ENCODE measurements around the gene SSMEM1.
"Not testable (repeated sequence)": the region's sequence is repeated elsewhere in the genome, so short reads cannot be mapped to it uniquely, and the experiment has no call there.

Gene SSMEM1

DNA sequence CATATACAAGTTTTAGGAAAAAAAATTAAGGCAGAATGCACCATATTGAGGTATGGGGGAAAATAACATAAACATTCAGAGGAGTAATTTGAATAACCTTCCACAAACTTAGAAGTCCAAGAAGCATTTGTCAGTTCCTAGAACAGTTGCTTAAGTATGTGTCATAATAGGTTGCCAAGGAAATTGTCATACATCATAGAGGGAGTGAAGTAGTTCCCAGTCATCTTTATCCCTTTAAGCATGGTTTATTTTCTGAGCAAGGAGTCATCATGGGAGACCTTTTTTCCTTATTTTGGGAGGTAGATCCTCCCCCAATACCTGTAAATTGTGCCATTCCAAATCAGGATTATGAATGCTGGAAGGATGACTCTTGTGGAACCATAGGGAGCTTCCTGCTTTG is at the start of gene SSMEM1:
SSMEM1 (plus strand) TSS at position 219 of the 400 bp plus-strand sequence; CDS start at position 270, 51 bp downstream.
- DNase-seq = no peak

- no peak for DNase-seq
Observed at GRCh38 chr7:130160023-130160422, 47.6 kb upstream of the SSMEM1 start.

GRCh38 chr7:130160455-130160854 is 47.2 kb upstream of the SSMEM1 start:
- no peak for DNase-seq

GRCh38 chr7:130162196-130162595 is 45.5 kb upstream of the SSMEM1 start:
- no peak for DNase-seq

DNA sequence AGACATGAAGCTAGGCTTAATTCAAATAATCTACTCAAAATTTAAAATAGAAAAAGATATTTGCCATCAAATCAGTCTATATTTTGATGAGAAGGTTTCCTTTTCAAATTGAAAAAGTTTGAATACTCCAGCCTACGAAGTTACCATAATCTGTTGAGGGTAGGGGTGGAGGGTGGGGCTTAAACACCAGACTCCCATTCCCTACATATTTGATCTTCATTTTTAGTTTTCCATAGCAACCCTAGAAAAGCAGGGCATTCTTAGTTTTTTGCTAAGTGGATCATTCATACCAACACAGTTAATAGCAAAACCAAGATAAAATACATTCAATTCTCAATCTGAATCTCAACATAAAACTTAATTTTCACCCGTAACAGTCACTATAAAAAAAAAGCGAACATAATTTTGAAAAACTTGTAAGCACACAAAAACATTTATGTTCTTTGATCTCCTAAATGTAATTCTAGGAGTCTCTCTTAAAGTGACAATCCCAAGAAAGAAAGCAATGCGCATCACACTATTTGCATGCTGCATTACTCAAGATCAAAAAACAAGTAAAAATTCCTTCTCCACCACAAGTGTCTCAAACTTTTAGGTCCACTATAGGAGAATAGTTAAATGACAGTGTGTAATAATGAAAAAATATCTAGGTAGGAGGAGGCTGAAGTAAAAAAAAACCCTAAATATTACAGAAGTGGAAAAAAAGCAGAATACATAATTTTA is 33.3 kb upstream of the SSMEM1 start:
- no peak for DNase-seq

- no peak for DNase-seq
Observed at GRCh38 chr7:130178251-130178650, 29.4 kb upstream of the SSMEM1 start.

GRCh38 chr7:130179631-130180030 is 28.0 kb upstream of the SSMEM1 start:
- DNase-seq = no peak

GRCh38 chr7:130180571-130181262 is 26.9 kb upstream of the SSMEM1 start:
- no peak for DNase-seq

- no peak for DNase-seq
Observed at GRCh38 chr7:130181263-130181605, 26.4 kb upstream of the SSMEM1 start.

DNA sequence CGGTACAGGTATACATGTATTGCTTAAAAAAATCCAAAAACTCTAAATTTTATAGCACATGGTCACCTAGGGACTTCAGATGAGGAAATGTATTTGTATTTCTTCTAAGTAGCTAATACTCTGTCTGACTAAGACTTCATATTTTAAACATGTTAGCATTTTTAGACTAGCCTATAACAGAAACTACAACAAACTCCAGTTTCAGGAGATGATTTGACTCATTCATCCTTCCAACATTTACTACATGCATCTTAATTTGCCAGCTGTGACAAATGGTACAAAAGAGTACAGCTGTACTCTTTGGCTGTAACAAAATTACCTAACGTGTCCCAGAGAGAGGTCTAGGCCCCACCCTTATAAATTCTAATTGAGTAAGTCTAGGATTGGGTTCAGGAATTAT is 24.7 kb upstream of the SSMEM1 start:
- no peak for DNase-seq

DNA sequence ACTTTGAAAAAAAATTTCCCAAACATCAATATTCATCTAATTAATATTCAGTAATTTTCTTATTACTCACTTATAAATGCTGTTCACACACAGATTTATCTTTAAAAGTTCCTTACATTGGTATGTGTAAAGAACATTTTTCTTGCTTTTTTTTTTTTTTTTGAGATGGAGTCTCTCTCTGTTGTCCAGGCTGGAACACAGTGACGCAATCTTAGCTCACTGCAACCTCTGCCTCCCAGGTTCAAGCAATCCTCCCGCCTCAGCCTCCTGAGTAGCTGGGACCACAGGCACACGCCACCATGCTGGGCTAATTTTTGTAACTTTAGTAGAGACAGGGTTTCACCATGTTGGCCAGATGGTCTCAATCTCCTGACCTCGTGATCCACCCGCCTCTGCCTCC is 23.3 kb upstream of the SSMEM1 start:
- not testable (repeated sequence) for DNase-seq

DNA sequence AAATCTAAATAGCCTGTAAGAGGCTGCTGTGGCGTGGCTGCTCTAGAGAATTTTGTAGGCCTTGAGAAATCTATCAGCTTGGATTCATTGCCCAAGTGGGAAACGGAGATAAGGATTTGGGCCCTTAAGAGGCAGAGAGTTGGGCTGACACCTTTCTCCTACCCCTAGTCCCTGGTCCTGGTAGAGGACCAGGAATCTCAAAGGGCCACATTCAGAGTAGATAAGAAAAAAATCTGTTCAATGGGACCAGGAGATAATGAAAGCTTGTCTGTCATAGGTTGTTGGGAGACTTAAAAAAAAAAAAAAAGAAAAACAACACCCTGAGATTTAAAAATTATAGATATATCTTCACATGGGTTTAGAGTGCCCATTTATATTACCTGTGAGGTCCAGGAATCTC is 20.3 kb upstream of the SSMEM1 start:
- no peak for DNase-seq

DNA sequence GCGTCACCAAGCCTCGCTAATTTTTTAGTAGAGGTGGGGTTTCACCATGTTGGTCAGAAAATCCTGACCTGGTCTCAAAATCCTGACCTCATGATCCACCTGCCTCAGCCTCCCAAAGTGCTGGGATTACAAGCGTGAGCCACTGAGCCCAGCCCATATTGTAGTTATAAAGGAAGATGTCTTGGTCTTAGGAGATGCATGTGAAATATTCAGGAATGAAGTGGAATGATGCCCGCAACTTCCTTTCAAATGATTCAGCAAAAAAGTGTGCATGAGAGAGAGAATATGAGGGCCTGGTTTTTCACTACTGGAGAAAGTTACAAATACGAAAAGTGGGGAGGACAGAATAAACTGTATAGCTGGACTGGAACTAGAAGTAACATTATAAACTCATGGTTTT is 18.3 kb upstream of the SSMEM1 start:
- no peak for DNase-seq

GRCh38 chr7:130191791-130192190 is 15.9 kb upstream of the SSMEM1 start:
- no peak for DNase-seq

GRCh38 chr7:130195396-130195795 is 12.3 kb upstream of the SSMEM1 start:
- no peak for DNase-seq

DNA sequence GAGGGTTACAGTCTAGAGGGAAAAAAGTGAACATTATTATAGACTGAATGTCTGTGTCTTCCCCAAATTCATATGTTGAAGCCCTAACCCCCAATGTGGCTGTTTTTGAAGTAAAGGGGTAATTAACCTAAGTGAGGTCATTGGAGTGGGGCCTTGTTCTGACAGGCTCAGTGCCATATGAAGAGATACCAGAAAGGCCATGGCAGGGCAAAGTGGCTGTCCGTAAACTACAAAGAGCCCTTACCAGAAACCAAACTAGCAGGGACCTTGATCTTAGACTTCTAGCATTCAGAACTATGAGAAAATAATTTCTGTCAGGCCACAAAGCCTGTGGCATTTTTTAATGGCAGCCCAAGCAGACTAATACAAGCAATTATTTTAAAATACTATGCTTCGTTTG is 11.2 kb upstream of the SSMEM1 start:
- DNase-seq = no peak

DNA sequence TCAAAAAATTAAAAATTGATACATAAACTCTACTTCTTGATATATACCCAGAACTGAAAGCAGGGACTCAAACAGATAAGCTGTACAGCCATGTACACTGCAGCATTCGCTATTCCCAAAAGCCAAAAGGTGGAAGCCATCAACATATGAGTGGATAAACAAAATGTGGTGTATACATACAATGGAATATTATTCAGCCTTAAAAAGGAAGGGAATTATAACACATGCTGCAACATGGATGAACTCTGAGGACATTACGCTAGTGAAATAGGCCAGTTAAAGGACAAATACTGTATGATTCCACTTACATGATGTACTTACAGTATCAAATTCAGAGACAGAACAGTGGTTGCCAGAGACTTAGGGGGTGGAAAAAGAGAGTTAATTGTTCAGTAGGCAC is 10.6 kb upstream of the SSMEM1 start:
- no peak for DNase-seq

DNA sequence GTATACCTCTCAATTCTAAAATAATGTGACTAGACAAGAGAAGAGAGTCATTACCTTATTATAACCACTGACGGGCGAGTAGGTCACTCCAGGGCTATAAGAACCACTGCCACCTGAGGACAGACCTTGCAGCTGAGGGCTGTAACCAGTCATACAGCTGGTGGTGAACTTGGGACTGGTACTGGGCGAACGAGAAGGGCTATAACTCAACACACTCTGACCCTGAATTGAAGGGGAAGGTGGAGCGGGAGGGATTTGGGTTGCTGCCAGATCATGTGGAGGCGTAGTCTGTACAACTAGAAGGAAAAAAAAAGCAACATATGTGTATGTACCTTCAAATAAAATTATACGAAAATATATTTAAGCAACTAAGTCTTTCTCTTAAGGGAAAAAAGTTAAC is 5.9 kb upstream of the SSMEM1 start:
- no peak for DNase-seq

DNA sequence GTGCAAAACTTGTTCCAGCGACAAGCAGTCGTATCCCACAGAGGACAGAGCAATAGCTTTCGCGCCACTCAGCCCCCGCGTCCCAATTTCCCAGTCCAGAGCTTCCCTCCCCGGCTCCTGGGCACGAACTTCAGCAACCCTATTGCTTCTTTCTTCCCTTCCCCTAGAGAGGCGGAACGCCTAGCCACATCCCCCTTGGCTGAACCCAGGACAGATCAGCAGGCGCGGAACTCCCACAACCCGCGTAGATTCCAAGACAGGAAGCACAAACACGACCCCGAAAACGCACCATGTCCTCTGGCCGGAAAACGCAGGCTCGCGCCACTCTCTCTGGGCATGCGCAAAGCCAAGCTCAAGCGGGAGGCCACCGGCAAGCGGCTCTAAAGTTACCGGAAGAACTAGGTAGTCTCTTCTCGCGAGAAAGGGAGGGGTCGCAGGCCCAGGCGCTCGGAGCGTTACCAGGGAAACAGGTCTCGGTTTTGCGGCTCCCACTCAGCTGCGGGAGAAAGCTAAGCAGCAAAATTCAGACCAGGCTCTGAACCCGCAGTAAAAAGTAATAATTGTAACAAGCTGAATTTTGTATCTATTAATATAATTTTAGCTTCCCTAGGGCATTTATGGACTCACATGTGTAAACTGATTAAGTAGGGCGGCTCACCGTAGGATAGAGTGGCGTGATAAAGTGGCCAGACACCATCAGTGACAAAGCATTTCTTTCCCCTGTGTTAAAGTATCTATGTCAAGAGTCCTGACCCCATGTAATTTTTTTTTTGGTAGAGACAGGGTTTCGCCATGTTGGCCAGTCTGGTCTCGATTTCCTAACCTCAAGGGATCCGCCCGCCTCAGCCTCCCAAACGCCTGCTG is 2.3 kb upstream of the SSMEM1 start, which contains the start of gene TMEM209:
TMEM209 (minus strand) TSS at position 323 of the 864 bp plus-strand sequence; CDS start at position 292, 31 bp downstream.
- peak; percentile 99 for DNase-seq

DNA sequence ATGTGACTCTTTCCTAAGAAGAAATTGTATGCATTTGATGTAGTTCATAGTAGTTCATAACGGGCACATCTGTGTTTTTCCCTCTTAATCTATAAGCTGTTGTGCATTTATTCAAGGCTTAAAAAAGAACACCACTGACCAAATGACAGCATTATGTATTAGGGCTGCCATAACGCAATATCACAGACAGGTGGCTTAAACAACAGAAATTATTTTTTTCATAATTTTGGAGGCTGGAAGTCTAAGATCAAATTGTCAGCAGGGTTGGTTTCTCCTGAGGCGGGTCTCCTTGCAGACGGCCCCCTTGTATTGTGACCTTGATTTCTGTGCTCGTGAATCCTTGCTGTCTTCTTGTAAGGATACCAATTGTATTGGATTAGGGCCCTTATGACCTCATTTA is 627 bp upstream of the SSMEM1 start:
- no peak for DNase-seq

DNA sequence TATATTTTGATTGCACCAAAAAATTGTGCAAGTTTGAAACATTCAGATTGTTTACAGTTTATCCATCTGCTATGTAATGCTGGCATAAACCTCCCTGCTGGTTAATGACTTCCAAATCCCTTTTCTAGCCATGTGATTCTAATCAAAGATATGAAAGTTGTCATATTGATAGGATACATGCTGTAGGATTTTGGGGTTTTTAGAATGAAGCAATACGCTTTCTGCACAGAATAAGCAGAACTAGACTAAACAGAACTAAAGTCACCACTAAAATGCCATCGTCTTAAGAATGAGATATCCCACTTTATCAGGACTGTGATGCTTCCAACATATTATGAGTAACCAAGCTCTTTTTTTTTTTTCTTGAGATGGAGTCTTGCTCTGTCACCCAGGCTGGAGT is 856 bp downstream of the SSMEM1 start:
- DNase-seq = no peak

- no peak for DNase-seq
Observed at GRCh38 chr7:130210181-130210935, 2.7 kb downstream of the SSMEM1 start.

DNA sequence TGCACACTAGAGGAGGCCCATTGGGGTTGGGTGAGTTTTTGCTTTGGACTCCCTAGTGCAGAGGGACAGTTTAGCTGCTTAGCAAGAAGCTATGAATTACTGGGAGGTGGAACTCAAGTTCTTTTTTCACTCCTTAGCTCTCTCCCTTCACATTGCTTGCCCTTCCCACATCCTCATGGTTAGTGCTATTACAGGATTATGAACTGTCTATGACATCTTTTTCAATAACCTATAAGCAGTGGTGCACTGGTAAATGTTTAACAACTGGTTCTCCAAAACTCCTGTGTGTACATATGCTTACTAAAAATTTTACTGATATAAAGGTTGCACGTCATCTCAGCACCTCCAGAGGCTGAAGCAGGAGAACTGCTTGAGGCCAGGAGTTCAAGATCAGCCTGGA is 6.2 kb downstream of the SSMEM1 start:
- DNase-seq = no peak
